Measurements from ENCODE around the gene SLC2A9.

The SLC2A9 gene

DNA sequence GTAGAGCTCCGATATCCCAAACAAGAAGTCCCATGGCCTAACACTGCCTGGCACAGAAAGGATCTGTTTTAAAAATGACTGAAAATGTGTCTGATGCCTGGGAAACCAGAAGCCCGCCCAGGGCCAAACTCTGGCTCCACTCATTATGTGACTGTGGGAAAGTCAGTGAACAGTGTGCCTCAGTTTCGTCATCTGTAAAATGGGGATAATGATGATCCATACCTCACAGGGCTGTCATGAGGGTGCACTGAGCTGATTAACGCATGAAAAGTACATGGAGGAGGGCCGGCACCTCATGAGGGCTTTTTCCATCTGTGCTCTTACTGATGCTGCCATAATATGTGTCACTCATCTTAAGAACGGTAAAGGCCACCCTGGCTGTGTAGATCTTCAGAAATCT, 5.1 kb downstream of the SLC2A9 start:
- no peak overlapping the region for H3K4me3 ChIP-seq (replicated peaks in 1 of 2; ENCODE audit: low read depth in 2 of 2, low read length in 2 of 2)
- no peak for DNase-seq (ENCODE audit: low read depth in 2 of 2)
- TF ChIP-seq, protein P1, sequence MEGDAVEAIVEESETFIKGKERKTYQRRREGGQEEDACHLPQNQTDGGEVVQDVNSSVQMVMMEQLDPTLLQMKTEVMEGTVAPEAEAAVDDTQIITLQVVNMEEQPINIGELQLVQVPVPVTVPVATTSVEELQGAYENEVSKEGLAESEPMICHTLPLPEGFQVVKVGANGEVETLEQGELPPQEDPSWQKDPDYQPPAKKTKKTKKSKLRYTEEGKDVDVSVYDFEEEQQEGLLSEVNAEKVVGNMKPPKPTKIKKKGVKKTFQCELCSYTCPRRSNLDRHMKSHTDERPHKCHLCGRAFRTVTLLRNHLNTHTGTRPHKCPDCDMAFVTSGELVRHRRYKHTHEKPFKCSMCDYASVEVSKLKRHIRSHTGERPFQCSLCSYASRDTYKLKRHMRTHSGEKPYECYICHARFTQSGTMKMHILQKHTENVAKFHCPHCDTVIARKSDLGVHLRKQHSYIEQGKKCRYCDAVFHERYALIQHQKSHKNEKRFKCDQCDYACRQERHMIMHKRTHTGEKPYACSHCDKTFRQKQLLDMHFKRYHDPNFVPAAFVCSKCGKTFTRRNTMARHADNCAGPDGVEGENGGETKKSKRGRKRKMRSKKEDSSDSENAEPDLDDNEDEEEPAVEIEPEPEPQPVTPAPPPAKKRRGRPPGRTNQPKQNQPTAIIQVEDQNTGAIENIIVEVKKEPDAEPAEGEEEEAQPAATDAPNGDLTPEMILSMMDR (IDR thresholded peaks at IDR 0.05; ENCODE audit: low read depth, low read length) = no peak

- peak; percentile 76 to 79 for DNase-seq (ENCODE audit: low read depth in 2 of 2)
- H3K4me3 ChIP-seq (replicated peaks in 1 of 2; ENCODE audit: low read depth in 2 of 2, low read length in 2 of 2) = no peak overlapping the region
- TF ChIP-seq, protein P1 (IDR thresholded peaks at IDR 0.05; ENCODE audit: low read depth, low read length) = peak; percentile 74
Measured at GRCh38 chr4:10015140-10015753, 6.0 kb downstream of the SLC2A9 start.

DNA sequence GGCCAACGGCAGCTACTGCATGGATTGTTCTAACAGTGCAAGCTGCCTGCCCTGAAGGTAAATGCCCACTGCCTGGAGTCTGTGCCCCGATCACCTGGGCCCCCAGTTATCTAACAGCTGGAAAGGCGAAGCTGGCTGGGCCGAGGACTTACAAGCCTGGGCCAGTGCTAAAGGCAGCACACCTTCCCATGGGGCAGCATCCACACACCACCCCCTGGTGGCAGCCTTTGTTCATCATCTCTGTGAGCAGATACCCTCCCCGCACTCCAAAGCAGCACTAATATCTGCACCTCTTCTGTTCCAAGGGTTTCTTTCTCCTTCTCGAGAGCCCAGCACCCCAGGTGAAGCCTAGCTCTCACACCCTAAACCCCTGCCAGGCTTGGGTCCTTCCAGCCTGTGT, 7.6 kb downstream of the SLC2A9 start:
- TF ChIP-seq, protein P1 (IDR thresholded peaks at IDR 0.05; ENCODE audit: low read depth, low read length) = peak; percentile 68
- no peak overlapping the region for H3K4me3 ChIP-seq (replicated peaks in 1 of 2; ENCODE audit: low read depth in 2 of 2, low read length in 2 of 2)
- DNase-seq (ENCODE audit: low read depth in 2 of 2) = peak; percentile 40 to 57

DNA sequence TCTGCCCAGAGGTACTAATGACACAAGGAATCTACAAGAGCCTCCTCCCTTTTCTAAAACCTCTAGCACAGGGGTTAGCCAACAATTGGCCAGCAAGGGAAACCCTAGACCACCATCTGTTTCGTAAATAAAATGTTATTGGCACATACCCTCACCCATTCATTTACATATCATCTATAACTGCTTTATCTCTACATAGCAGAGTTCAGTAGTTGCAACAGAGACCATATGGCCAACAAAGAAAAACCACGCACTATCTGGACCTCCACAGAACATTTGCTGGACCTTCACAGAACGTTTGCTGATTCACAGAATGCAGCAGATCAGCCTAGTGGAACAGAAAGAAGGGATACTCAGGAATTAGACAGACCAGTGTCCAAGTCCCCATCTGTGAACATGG, 9.4 kb downstream of the SLC2A9 start:
- peak in 1 of 2 donors; percentile 26 for DNase-seq (ENCODE audit: low read depth in 2 of 2)
- no peak overlapping the region for H3K4me3 ChIP-seq (replicated peaks in 1 of 2; ENCODE audit: low read depth in 2 of 2, low read length in 2 of 2)
- TF ChIP-seq, protein P1 (IDR thresholded peaks at IDR 0.05; ENCODE audit: low read depth, low read length) = no peak

DNA sequence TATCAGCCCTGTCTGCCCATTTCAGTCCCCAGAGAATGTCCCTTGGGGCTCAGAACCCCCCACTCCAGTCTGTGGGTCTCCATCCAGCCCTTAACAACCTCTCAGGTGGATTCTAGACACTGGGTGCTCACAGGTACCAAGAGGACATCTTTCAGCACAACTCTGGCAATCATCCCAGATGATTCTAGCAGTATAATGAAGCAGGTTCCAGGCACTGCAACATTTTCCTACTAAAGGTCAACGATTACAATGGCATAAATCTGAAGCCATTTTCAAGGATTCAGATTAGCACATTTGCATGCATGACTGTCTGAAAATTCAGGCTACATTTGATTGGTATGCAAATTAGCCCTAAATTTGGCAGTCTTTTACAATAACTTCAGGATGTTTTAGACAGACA, 10.0 kb downstream of the SLC2A9 start:
- no peak for DNase-seq (ENCODE audit: low read depth in 2 of 2)
- TF ChIP-seq, protein P1 (IDR thresholded peaks at IDR 0.05; ENCODE audit: low read depth, low read length) = no peak
- no peak overlapping the region for H3K4me3 ChIP-seq (replicated peaks in 1 of 2; ENCODE audit: low read depth in 2 of 2, low read length in 2 of 2)

DNA sequence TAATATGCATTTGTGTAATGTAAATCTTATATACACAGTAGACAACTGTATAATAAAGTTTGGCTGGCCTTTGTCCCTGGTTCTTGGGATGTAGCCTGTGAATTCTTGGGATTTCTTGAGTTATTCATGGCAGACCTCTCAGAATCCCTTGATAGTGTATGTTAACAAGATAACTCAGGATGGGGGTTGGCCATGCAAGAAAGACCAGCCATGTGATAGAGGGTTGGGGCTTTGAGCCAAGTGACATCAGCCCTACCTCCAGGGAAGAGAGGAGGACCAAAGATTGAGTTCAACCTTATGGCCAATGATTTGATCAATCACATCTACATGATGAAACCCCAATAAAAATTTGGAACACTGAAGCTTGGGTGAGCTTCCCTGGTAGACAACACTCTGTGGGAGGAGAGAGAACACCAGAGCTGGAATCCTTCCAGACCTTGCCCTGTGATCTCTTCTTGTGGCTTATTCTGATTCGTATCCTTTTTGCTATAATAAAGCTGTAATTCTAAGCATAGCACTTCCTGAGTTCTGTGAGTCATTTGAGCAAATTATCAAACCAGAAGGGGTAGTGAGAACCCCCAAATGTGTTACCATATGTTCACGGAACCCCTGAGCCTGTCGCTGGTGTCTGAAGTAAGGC, 11.3 kb downstream of the SLC2A9 start:
- TF ChIP-seq, protein P1 (IDR thresholded peaks at IDR 0.05; ENCODE audit: low read depth, low read length) = no peak
- H3K4me3 ChIP-seq (replicated peaks in 1 of 2; ENCODE audit: low read depth in 2 of 2, low read length in 2 of 2) = no peak overlapping the region
- DNase-seq (ENCODE audit: low read depth in 2 of 2) = no peak
